ENCODE measurements around the gene OTP.
"Not testable (repeated sequence)": the region's sequence is repeated elsewhere in the genome, so short reads cannot be mapped to it uniquely, and the experiment has no call there.

The OTP gene

GRCh38 chr5:77590347-77590746 is 48.2 kb downstream of the OTP start:
- no peak overlapping the region for H3K4me3 Mint-ChIP-seq
- no peaks in the 10 kb centered on the region for H3K36me3 Mint-ChIP-seq (ENCODE audit: low read depth)
- H3K27me3 Mint-ChIP-seq, result peaks cover 41% of the 10 kb centered on the region
- H3K27ac Mint-ChIP-seq, result no peak overlapping the region
- H3K4me1 Mint-ChIP-seq (ENCODE audit: low read depth), result no peaks in the 10 kb centered on the region
- H3K9me3 Mint-ChIP-seq, result peaks cover 10% of the 10 kb centered on the region

GRCh38 chr5:77588175-77588574 is 50.3 kb downstream of the OTP start:
- no peak overlapping the region for H3K4me3 Mint-ChIP-seq
- H3K27me3 Mint-ChIP-seq, result peaks cover 46% of the 10 kb centered on the region
- H3K36me3 Mint-ChIP-seq (ENCODE audit: low read depth), result no peaks in the 10 kb centered on the region
- H3K27ac Mint-ChIP-seq, result no peak overlapping the region
- H3K4me1 Mint-ChIP-seq (ENCODE audit: low read depth), result no peaks in the 10 kb centered on the region
- H3K9me3 Mint-ChIP-seq, result peaks cover 10% of the 10 kb centered on the region

- H3K27me3 Mint-ChIP-seq, result peaks cover 41% of the 10 kb centered on the region
Observed at GRCh38 chr5:77586101-77586500, 52.4 kb downstream of the OTP start.

GRCh38 chr5:77582143-77582542 is 56.4 kb downstream of the OTP start:
- not testable (repeated sequence) for H3K36me3 Mint-ChIP-seq (ENCODE audit: low read depth); H3K4me3 Mint-ChIP-seq; H3K9me3 Mint-ChIP-seq; H3K27ac Mint-ChIP-seq; H3K4me1 Mint-ChIP-seq (ENCODE audit: low read depth)
- peaks cover 59% of the 10 kb centered on the region for H3K27me3 Mint-ChIP-seq

More at GRCh38 chr5:77586101-77586500, 52.4 kb downstream of the OTP start:
- no peaks in the 10 kb centered on the region for H3K9me3 Mint-ChIP-seq
- no peak overlapping the region for H3K27ac Mint-ChIP-seq
- no peaks in the 10 kb centered on the region for H3K4me1 Mint-ChIP-seq (ENCODE audit: low read depth)
- no peaks in the 10 kb centered on the region for H3K36me3 Mint-ChIP-seq (ENCODE audit: low read depth)
- no peak overlapping the region for H3K4me3 Mint-ChIP-seq
